ENCODE data around the gene KRTAP5-5. TPM values are rescaled to one million over a fixed set of nuclear protein-coding genes. Genes with fewer than 3 reads are reported as not detected.
"Not testable (repeated sequence)": the region's sequence is repeated elsewhere in the genome, so short reads cannot be mapped to it uniquely, and the experiment has no call there.

Gene KRTAP5-5
- total and polyA plus RNA-seq, 10 of the 15 experiments (the other 5 are each of a cell fraction or from before 2014, with no cell fraction given) = not detected

GRCh38 chr11:1600626-1601025 lies 28.9 kb upstream of the KRTAP5-5 start:
- Histone ChIP-seq H3K27ac (ENCODE audit: control insufficient read depth, insufficient read depth) (no peak overlapping the region), H3K9ac (ENCODE audit: control insufficient read depth, insufficient read depth, low read length) (no peak overlapping the region), H3K36me3 (ENCODE audit: control insufficient read depth in 2 of 2, insufficient read depth in 2 of 2, low read length in 1 of 2) (no peaks in the 10 kb centered on the region), H3K9me3 (replicated peaks; ENCODE audit: control insufficient read depth, insufficient read depth, low read length) (no peaks in the 10 kb centered on the region; the same call in 2 of the 3 replicates), H3K4me3 (no peak overlapping the region), H3K27me3 (replicated peaks in 1 of 2; ENCODE audit: control insufficient read depth in 2 of 2, insufficient read depth in 2 of 2, low read length in 1 of 2) (no peaks in the 10 kb centered on the region; a peak in 2 of 4 replicates), H3K4me2 (ENCODE audit: control insufficient read depth, insufficient read depth) (no peak overlapping the region), H3K4me1 (ENCODE audit: control insufficient read depth, insufficient read depth, low read length) (no peaks in the 10 kb centered on the region), H2AFZ (ENCODE audit: control insufficient read depth, low read depth, low read length) (no peak overlapping the region), H3K79me2 (ENCODE audit: control insufficient read depth, insufficient read depth, low read length) (no peaks in the 10 kb centered on the region), H4K20me1 (ENCODE audit: control insufficient read depth, insufficient read depth) (no peaks in the 10 kb centered on the region)
- intact Hi-C loops (cut with micrococcal nuclease; ENCODE audit: unreplicated experiment) = no loop called here
- CTCF ChIA-PET = no interaction called here
- TF ChIP-seq CREM (IDR thresholded peaks at IDR 0.05; ENCODE audit: low read depth) (no peak), NR2C1 (IDR thresholded peaks at IDR 0.05) (no peak), TARDBP (IDR thresholded peaks at IDR 0.05; ENCODE audit: borderline replicate concordance) (no peak), POLR2AphosphoS5 (IDR thresholded peaks at IDR 0.05; ENCODE audit: low read length) (no peak), ATF3 (IDR thresholded peaks at IDR 0.05; ENCODE audit: borderline replicate concordance, extremely low read depth, low read depth, low read length) (no peak), HDAC2 (IDR thresholded peaks at IDR 0.05) (no peak), EGR1 (IDR thresholded peaks at IDR 0.05; ENCODE audit: borderline replicate concordance in 1 of 2, low read depth in 2 of 2, low read length in 2 of 2) (no peak), FOXM1 (IDR thresholded peaks at IDR 0.05; ENCODE audit: low read depth, low read length) (no peak), JUND (IDR thresholded peaks at IDR 0.05; ENCODE audit: low read depth, low read length) (no peak)
- TF ChIP-seq, protein P1, sequence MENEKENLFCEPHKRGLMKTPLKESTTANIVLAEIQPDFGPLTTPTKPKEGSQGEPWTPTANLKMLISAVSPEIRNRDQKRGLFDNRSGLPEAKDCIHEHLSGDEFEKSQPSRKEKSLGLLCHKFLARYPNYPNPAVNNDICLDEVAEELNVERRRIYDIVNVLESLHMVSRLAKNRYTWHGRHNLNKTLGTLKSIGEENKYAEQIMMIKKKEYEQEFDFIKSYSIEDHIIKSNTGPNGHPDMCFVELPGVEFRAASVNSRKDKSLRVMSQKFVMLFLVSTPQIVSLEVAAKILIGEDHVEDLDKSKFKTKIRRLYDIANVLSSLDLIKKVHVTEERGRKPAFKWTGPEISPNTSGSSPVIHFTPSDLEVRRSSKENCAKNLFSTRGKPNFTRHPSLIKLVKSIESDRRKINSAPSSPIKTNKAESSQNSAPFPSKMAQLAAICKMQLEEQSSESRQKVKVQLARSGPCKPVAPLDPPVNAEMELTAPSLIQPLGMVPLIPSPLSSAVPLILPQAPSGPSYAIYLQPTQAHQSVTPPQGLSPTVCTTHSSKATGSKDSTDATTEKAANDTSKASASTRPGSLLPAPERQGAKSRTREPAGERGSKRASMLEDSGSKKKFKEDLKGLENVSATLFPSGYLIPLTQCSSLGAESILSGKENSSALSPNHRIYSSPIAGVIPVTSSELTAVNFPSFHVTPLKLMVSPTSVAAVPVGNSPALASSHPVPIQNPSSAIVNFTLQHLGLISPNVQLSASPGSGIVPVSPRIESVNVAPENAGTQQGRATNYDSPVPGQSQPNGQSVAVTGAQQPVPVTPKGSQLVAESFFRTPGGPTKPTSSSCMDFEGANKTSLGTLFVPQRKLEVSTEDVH (IDR thresholded peaks at IDR 0.05; ENCODE audit: low read depth, partially characterized antibody) = no peak
- TF ChIP-seq, protein P2, sequence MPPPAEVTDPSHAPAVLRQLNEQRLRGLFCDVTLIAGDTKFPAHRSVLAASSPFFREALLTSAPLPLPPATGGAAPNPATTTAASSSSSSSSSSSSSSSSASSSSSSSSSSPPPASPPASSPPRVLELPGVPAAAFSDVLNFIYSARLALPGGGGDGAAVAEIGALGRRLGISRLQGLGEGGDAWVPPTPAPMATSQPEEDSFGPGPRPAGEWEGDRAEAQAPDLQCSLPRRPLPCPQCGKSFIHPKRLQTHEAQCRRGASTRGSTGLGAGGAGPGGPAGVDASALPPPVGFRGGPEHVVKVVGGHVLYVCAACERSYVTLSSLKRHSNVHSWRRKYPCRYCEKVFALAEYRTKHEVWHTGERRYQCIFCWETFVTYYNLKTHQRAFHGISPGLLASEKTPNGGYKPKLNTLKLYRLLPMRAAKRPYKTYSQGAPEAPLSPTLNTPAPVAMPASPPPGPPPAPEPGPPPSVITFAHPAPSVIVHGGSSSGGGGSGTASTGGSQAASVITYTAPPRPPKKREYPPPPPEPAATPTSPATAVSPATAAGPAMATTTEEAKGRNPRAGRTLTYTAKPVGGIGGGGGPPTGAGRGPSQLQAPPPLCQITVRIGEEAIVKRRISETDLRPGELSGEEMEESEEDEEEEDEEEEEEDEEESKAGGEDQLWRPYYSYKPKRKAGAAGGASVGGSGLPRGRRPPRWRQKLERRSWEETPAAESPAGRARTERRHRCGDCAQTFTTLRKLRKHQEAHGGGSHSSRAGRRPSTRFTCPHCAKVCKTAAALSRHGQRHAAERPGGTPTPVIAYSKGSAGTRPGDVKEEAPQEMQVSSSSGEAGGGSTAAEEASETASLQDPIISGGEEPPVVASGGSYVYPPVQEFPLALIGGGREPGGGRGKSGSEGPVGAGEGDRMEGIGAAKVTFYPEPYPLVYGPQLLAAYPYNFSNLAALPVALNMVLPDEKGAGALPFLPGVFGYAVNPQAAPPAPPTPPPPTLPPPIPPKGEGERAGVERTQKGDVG (CRISPR knock-in tag; IDR thresholded peaks at IDR 0.05) = no peak
- SMC1A ChIA-PET (ENCODE audit: uncharacterized antibody, unreplicated experiment) = interaction anchor here (0.7 kb wide), 1 partner anchor 51 kb away, joined by 3 read pairs; no protein-coding TSS in a partner anchor
- in situ Hi-C loops (cut with MboI) = no loop called here
- 51% methylated on average over 5 of the region's 5 CpGs for WGBS (ENCODE audit: insufficient coverage, insufficient replicate concordance, low lambda C conversion rate, missing lambda C conversion rate)
- DNase-seq (ENCODE audit: low read depth, low spot score) (no peak), FAIRE-seq (no peak), ATAC-seq (no peak)
- POLR2A ChIA-PET = no interaction called here
- BruUV-seq (replicated peaks) = no TSS peak
- RAD21 ChIA-PET (ENCODE audit: unreplicated experiment) = no interaction called here

DNA sequence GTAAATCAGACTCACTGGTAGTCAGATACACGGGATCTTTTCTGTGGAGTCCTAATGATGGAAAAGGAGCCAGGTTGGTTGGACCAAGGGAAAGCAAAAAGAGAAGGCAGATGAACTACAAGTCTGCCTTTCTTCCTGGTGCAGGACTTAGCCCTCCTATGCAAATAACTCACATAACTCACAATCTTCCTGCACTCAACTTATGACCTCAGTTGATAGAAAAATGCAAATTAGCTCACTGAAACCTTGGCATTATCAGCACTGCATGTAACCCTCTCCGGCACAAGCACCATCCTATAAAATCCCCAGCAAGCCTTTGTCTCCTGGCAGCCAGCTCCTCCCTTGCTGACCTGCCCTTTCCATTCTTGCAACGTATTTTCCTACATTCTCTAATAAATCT lies 27.9 kb upstream of the KRTAP5-5 start:
- BruUV-seq (replicated peaks); intact Hi-C loops (cut with micrococcal nuclease; ENCODE audit: unreplicated experiment); SMC1A ChIA-PET (ENCODE audit: uncharacterized antibody, unreplicated experiment); POLR2A ChIA-PET; H3K27ac ChIP-seq (ENCODE audit: control insufficient read depth, insufficient read depth); FAIRE-seq; H3K4me2 ChIP-seq (ENCODE audit: control insufficient read depth, insufficient read depth); CTCF ChIA-PET; H3K79me2 ChIP-seq (ENCODE audit: control insufficient read depth, insufficient read depth, low read length); H3K4me1 ChIP-seq (ENCODE audit: control insufficient read depth, insufficient read depth, low read length); H3K27me3 ChIP-seq (replicated peaks in 1 of 2; ENCODE audit: control insufficient read depth in 2 of 2, insufficient read depth in 2 of 2, low read length in 1 of 2); H4K20me1 ChIP-seq (ENCODE audit: control insufficient read depth, insufficient read depth); H3K9ac ChIP-seq (ENCODE audit: control insufficient read depth, insufficient read depth, low read length); H3K9me3 ChIP-seq (replicated peaks; ENCODE audit: control insufficient read depth, insufficient read depth, low read length); H3K4me3 ChIP-seq; ATAC-seq; in situ Hi-C loops (cut with MboI); H2AFZ ChIP-seq (ENCODE audit: control insufficient read depth, low read depth, low read length); H3K36me3 ChIP-seq (ENCODE audit: control insufficient read depth in 2 of 2, insufficient read depth in 2 of 2, low read length in 1 of 2); RAD21 ChIA-PET (ENCODE audit: unreplicated experiment); DNase-seq (ENCODE audit: low read depth, low spot score): not testable (repeated sequence)
- 4% methylated on average over 3 of the region's 3 CpGs for WGBS (ENCODE audit: insufficient coverage, insufficient replicate concordance, low lambda C conversion rate, missing lambda C conversion rate)
